Measurements from ENCODE around the gene HTR2B.
"Not testable (repeated sequence)": the region's sequence is repeated elsewhere in the genome, so short reads cannot be mapped to it uniquely, and the experiment has no call there.

Gene HTR2B

DNA sequence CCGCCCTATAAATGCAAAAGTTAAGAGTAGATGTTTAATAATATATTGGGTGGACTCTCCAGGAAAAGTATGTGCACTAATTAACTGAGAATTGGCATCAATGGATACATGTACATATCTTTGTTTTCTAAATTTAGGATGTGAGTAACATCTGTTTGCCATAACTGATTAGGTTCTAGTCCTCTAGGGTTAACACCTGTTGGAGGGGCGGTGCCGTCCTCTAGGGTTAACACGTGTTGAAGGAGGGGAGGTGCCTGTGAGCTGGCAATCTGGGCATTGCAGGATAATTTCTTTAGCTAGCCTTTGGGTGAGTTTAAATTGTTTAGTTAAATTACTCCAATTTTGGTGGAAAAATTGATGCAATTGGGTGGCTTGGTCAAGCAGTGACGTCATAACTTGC lies 30.9 kb downstream of the HTR2B start:
- no peak for DNase-seq (ENCODE audit: low spot score)

DNA sequence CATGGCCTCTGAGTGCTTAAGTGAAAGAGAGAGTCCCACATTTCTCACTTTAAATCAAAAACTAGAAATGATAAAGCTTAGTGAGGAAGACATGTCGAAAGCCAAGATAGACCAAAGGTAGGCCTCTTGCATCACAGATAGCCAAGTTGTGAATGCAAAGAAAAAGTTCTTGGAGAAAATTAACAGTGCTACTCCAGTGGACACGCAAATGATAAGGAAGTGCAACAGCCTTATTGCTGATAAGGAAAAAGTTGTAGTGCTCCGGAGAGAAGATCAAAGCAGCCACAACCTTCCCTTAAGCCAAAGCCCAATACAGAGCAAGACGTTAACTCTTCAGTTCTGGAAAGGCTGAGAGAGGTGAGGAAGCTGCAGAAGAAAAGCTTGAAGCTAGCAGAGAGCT lies 36.1 kb downstream of the HTR2B start:
- no peak for DNase-seq (ENCODE audit: low spot score)

DNA sequence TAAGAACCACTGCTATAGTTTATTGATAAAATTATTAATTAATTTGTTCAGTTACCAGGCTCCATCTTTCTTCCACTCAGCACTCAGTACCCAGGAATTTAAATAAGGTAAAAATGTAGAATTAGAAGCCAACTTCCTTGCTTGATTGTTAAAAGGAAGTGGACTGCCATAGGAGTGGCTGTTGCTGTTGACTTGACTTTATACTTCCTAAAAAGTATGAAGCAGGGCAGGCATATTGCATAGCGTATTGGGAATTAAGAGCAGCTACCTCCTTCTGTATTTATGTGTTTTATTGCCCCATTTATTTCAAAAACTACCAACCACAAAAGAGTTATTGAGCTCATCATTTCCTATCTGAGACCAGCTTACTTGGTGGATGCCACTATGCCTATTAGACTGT lies 40.3 kb downstream of the HTR2B start:
- no peak for DNase-seq (ENCODE audit: low spot score)

DNA sequence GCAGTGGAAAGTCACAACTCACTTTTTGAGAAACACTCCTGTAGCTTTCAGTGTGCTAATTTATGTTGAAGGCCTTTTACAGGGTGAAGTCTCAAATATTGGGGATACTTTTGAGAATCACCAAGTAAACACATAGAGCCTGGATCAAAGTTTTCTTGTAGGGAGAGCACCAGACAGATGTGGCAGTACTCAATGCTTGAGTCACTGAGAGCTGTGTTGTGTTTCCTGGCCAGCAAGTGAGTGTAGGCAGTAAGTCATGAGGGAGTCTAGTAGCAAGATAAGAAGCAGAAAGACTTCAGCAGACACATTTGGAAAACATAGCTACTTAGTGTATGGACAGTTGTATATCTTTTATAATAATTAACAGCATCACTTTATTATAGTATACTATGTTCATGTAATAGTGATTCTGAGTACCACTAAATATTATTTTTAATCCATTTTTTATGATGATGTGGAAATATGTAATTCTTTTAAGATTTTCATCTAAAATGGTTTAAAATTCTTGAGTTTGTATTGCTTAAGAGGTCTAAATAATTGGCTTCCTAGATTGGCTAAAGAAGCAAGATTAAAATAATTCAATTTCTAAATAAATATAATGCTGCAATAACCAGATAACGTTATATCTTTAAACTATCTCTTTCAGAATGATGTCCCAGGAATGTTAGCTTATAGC lies 55.3 kb downstream of the HTR2B start:
- peak; percentile 41 for DNase-seq (ENCODE audit: low spot score)

DNA sequence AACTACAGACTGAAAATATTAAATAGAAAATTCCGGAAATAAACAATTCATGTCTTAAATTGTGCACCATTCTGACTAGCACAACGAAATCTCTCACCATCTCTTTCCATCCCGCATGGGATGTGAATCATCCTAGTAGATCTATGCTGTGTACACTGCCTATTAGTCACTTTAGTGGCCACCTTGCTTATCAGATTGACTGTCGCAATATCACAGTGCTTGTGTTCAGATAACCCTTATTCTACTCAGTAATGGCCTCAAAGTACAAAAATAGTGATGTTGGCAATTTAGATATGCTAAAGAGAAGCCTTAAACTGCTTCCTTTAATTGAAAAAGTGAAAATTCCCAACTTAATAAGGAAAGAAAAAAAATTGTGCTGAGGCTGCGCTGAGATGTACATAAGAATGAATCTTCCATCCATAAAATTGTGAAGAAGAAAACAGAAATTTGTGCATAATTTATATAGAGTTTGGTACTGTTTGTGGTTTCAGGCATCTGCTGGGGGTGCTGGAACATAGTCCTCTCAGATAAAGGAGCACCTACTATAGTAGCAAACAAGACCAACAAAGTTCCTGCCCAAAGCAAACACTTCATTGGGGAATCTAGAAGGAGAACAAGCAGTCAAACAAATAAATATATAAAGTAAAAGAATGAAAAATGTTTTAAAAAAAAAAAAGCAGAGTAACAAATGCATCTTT lies 56.2 kb downstream of the HTR2B start:
- DNase-seq (ENCODE audit: low spot score): peak; percentile 27

DNA sequence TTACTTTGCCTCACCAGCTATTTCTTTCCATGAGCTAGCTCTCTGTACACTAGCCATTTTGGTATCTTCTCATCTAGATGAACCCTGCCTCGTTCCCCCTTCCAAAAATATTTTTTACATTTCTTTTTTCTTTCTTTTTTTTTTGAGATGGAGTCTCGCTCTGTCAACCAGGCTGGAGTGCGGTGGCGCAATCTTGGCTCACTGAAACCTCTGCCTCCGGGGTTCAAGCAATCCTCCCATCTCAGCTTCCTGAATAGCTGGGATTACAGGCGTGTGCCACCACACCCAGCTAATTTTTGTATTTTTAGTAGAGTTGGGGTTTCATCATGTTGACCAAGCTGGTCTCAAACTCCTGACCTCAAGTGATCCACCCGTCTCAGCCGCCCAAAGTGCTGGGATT lies 57.3 kb downstream of the HTR2B start:
- DNase-seq (ENCODE audit: low spot score): not testable (repeated sequence)

DNA sequence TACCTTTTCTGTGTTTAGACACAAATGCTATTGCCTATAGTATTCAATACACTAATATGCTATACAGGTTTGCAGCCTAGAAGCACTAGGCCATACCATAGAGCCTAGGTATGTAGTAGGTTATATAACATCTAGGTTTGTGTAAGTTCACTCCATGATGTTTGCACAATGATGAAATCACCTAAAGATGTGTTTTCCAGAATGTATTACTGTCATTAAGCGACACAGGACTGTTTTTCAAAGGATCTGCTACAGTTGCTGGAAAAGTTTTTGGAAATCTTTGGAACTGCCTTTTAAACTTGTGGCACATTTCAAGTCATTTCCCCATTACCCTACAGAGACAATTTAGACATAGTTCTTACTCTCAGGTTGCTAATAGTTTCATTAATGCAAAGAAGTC lies 58.9 kb downstream of the HTR2B start:
- no peak for DNase-seq (ENCODE audit: low spot score)

DNA sequence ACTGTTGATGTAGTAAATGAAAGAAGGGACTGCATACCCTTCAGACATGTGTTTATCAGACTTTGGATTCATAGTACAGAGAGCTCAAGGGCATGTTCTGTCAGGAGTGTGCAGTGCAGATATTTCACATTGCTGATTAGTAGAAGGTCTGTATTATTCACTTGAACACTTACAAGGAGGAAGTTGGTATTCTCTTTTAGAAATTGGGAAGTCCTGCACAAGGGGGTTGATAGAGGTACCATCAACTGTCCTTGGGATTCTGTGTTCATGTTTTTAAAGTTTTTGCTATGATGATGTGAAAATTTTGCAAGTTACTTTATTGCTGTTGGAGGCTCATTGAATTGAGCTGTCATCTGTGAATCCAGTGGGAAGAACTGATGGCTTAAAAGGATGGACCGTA lies 61.5 kb downstream of the HTR2B start:
- DNase-seq (ENCODE audit: low spot score): no peak

DNA sequence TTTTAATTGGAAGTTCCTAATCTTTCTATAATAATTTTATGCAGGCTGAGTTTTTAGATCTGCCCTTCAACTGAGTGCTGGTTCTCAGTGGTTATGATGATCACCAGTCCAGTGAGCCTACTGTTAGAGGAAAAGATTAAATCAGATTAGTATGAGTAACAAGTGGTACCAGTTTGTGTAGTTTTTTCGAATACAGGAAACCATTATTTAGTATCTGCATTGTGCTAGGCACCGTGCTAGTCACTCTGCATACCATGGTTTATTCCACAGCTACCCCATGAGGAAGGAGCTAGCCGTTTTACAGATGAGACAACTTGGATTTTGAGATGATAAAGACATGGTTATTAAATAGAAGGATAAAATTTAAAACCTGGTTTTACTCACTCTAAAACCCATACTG lies 62.1 kb downstream of the HTR2B start:
- DNase-seq (ENCODE audit: low spot score): no peak

DNA sequence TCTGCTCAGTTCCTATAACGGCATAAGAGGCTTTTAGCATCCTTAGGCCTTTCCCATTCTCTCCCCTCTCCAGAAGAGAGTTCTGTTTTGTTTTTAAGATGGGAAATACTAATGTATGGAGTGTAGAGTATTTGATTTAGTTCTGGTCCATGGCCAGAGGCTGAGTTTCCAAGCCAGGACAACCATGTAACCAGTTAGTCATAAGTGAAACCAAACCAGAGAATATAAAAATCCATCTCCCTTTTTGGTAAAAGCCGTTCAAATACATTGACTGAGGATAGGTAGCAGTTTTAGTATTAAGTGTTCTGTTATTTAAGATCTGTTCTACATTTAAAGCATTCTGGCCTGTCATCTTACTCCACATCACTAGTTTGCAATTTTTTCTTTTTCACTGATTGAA lies 65.1 kb downstream of the HTR2B start:
- DNase-seq (ENCODE audit: low spot score): no peak

DNA sequence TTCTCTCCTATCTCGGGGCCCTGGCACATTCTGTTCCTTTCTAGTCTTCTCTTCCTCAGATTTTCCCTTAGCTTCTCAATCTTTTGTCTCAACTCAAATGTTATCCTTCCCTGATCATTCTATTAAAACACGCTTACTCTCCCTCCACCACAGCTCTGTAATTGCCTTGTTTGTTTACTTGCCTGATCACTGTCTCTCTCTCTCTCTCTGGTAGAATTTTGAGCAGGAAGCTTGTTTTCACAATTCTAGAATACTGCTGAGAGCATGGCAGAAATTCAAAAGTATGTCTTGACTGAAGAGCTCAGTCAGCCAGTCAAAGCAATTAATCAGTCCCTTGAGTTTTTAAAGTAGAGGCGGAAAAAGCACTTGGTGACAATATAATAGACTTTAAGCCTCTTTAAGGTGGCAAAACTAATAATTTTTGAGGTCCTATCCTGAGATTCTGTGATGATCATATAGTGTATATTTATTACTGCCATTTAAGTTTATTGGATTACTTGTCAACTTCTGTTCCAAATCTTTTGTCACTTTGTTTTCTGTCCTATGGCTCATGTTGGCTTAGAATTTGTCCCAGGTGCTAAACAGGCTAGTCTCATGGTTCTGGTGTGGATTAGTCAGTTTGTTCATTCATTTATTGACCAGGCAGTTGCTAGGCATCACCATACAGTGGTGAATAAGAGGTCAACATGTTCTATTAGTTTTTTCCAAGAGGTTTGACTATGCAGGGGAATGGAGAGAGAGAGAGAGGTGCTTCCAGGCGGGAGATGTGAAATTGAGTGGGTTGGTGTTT lies 65.9 kb downstream of the HTR2B start:
- DNase-seq (ENCODE audit: low spot score): no peak
